ACHN (cell line): ENCODE measurements around the gene CCNH.

Source experiments
- DNase-seq: peaks from one replicate; pipeline ENCODE4 v3.0.0-alpha.2; 2015
- in situ Hi-C: cut with HindIII; loops from 2 replicates; pipeline ENCODE4 v1.10.0; 2017; ENCODE audit warnings: low sequenced_read_pairs, low pct_ligation_motif_present, low pct_unique_long_range_greater_than_20kb

Gene CCNH

GRCh38 chr5:87382224-87382623 lies 30.5 kb downstream of the CCNH start:
- in situ Hi-C loops: no loop called here
- DNase-seq: no peak

- no peak for DNase-seq
- in situ Hi-C loops: no loop called here
These were observed 40.0 kb downstream of the CCNH start for GRCh38 chr5:87372705-87373104.

- DNase-seq: no peak
- in situ Hi-C loops: no loop called here
These were observed 43.3 kb downstream of the CCNH start for GRCh38 chr5:87369431-87369830.

- no peak for DNase-seq
- in situ Hi-C loops: no loop called here
These were observed 44.1 kb downstream of the CCNH start for GRCh38 chr5:87368601-87369000.

GRCh38 chr5:87367243-87367642 lies 45.5 kb downstream of the CCNH start:
- DNase-seq: no peak
- in situ Hi-C loops: no loop called here

GRCh38 chr5:87361536-87362213 lies 51.1 kb downstream of the CCNH start:
- DNase-seq: no peak
- in situ Hi-C loops: no loop called here

GRCh38 chr5:87361031-87361445 lies 51.7 kb downstream of the CCNH start:
- DNase-seq: no peak
- in situ Hi-C loops: no loop called here

GRCh38 chr5:87360132-87360531 lies 52.6 kb downstream of the CCNH start:
- in situ Hi-C loops: no loop called here
- DNase-seq: no peak

- in situ Hi-C loops: no loop called here
- no peak for DNase-seq
These were observed 53.6 kb downstream of the CCNH start for GRCh38 chr5:87359106-87359505.

GRCh38 chr5:87354496-87354895 lies 58.2 kb downstream of the CCNH start:
- no peak for DNase-seq
- in situ Hi-C loops: no loop called here

- in situ Hi-C loops: no loop called here
These were observed 64.9 kb downstream of the CCNH start for GRCh38 chr5:87347841-87348240.

GRCh38 chr5:87347272-87347671 lies 65.5 kb downstream of the CCNH start:
- in situ Hi-C loops: no loop called here
- DNase-seq: no peak

More at GRCh38 chr5:87347841-87348240, 64.9 kb downstream of the CCNH start:
- peak; percentile 17 for DNase-seq
